GM13977 (cell line): ENCODE measurements around the gene SMG7.

Source experiments
- DNase-seq: peaks from one replicate; pipeline ENCODE4 v3.0.0; 2012; ENCODE audit warnings: low spot score
- in situ Hi-C: fragments of 300-500 bp; cut with MboI; formaldehyde crosslinking; loops from one replicate; pipeline ENCODE4 v1.12.0; 2022; ENCODE audit warnings: low sequenced_read_pairs, low pct_unique_long_range_greater_than_20kb, mixed read lengths, inconsistent platforms; ENCODE audit not compliant: unreplicated experiment
- TF ChIP-seq, protein P1 (sequence below): IDR thresholded peaks from 2 replicates; pipeline ENCODE4 v1.5.1; 2012; ENCODE audit warnings: mild to moderate bottlenecking, control low read depth; ENCODE audit not compliant: insufficient read depth; ENCODE audit errors: extremely low read depth, missing control alignments

Gene SMG7

GRCh38 chr1:183433703-183434102 is 38.6 kb upstream of the SMG7 start:
- in situ Hi-C loops = no loop called here
- DNase-seq = no peak
- TF ChIP-seq, protein P1, sequence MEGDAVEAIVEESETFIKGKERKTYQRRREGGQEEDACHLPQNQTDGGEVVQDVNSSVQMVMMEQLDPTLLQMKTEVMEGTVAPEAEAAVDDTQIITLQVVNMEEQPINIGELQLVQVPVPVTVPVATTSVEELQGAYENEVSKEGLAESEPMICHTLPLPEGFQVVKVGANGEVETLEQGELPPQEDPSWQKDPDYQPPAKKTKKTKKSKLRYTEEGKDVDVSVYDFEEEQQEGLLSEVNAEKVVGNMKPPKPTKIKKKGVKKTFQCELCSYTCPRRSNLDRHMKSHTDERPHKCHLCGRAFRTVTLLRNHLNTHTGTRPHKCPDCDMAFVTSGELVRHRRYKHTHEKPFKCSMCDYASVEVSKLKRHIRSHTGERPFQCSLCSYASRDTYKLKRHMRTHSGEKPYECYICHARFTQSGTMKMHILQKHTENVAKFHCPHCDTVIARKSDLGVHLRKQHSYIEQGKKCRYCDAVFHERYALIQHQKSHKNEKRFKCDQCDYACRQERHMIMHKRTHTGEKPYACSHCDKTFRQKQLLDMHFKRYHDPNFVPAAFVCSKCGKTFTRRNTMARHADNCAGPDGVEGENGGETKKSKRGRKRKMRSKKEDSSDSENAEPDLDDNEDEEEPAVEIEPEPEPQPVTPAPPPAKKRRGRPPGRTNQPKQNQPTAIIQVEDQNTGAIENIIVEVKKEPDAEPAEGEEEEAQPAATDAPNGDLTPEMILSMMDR = no peak

DNA sequence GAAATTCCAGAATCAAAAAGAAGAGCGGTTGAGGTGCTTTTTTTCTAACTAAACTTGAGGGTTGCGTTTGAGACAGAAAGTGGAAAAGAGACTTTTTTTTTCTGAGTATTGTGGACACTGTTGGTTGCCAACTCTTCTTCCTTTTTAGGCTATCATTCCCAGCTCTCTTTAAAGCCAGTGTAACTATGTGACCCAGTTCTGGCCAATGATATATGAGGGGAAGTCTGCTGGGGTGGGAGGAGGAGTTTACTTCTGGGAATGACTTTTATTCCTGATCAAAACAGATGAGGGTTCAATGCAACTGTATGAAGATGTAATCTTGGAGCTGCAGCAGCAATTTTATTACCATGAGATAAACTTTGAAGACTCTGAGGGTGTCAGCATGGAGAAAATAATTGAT is 36.8 kb upstream of the SMG7 start:
- in situ Hi-C loops = no loop called here
- no peak for DNase-seq
- TF ChIP-seq, protein P1 = no peak

DNA sequence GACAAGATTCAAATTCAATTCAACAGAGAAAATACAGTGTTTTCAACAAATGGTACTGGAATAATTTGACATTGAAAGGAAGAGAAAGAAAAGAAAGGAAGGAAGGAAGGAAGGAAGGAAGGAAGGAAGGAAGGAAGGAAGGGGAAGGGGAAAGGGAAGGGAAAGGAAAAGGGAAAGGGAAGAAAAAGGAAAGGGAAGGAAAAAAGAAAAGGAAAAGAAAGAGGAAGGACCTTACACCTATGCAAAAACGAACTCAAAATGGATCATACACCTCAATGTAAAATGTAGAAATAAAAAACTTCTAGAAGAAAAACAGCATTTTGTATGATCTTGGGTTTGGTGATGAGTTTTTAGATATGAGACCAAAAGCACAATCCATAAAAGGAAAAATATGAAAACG is 34.2 kb upstream of the SMG7 start:
- DNase-seq = no peak
- in situ Hi-C loops = no loop called here
- TF ChIP-seq, protein P1 = no peak

DNA sequence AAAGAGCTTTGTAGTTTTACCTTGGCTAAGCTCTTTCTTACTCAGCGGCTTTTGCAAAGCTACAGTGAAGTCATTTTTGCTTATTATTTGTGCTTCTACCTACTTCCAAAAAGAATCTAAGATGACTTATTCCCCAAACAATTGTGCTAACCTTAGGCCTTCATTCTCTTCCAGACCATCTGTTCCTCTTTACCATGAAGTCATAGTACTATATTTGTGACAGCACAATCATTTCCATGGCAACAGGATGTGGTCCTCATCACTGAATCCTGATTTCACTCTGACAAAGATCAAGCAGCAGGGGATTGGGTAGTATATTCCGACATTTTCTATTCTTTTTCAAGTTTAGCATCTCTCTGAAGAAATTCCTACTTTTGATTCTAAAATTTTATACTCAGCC is 29.3 kb upstream of the SMG7 start:
- no peak for DNase-seq
- TF ChIP-seq, protein P1 = no peak
- in situ Hi-C loops = no loop called here

- DNase-seq = no peak
- TF ChIP-seq, protein P1 = no peak
- in situ Hi-C loops = no loop called here
Observed at GRCh38 chr1:183443466-183443865, 28.8 kb upstream of the SMG7 start.

DNA sequence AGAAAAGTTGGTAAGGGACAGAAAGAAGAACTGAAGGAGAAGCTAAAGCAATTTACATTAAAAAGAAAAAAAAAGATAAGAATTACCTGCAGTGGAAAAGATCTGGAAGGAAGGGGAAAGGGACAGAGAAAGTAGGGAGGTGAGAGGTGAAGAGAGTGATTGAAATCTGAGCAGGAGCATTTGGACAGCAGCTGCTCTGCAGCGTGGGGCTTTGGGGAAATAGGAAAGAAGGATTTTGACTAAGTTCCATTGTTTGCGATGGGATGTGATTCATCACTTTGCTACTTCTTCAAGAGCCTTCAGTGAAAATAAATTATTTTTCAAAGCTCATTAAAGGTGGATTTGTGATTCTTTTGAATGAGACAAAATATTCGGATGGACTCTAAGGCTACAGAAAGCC is 28.1 kb upstream of the SMG7 start:
- TF ChIP-seq, protein P1 = no peak
- DNase-seq = no peak
- in situ Hi-C loops = no loop called here

GRCh38 chr1:183449223-183449770 is 23.0 kb upstream of the SMG7 start:
- in situ Hi-C loops = no loop called here
- DNase-seq = no peak
- TF ChIP-seq, protein P1 = no peak
